ENCODE measurements around the gene EFCAB14. TPM values are rescaled to one million over a fixed set of nuclear protein-coding genes. Genes with fewer than 3 reads are reported as not detected.
"Not testable (repeated sequence)": the region's sequence is repeated elsewhere in the genome, so short reads cannot be mapped to it uniquely, and the experiment has no call there.

Gene EFCAB14
- total and polyA plus RNA-seq, 7 donors: 36.9 to 72.0 (median 63.1) TPM

- no peaks in the 10 kb centered on the region for H3K9me3 ChIP-seq
- H3K27me3 ChIP-seq: no peaks in the 10 kb centered on the region
- no peak for DNase-seq
- no peak overlapping the region for H3K4me3 ChIP-seq
- peaks cover 0 to 61% (median 22%) of the 10 kb centered on the region in 4 donors for H3K36me3 ChIP-seq
- peaks cover 0 to 17% (median 2%) of the 10 kb centered on the region in 4 donors for H3K4me1 ChIP-seq
- intact Hi-C loops (cut with DNase I): no loop called here
- H3K27ac ChIP-seq: no peak overlapping the region
- WGBS, 2 donors: 86 to 88% methylated on average over 2 of the region's 2 CpGs
- no peak for TF ChIP-seq POLR2AphosphoS5 (IDR thresholded peaks at IDR 0.05)
- no peak for TF ChIP-seq EP300 (IDR thresholded peaks at IDR 0.05)
- TF ChIP-seq, protein P1, sequence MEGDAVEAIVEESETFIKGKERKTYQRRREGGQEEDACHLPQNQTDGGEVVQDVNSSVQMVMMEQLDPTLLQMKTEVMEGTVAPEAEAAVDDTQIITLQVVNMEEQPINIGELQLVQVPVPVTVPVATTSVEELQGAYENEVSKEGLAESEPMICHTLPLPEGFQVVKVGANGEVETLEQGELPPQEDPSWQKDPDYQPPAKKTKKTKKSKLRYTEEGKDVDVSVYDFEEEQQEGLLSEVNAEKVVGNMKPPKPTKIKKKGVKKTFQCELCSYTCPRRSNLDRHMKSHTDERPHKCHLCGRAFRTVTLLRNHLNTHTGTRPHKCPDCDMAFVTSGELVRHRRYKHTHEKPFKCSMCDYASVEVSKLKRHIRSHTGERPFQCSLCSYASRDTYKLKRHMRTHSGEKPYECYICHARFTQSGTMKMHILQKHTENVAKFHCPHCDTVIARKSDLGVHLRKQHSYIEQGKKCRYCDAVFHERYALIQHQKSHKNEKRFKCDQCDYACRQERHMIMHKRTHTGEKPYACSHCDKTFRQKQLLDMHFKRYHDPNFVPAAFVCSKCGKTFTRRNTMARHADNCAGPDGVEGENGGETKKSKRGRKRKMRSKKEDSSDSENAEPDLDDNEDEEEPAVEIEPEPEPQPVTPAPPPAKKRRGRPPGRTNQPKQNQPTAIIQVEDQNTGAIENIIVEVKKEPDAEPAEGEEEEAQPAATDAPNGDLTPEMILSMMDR (IDR thresholded peaks at IDR 0.05): no peak
These were observed 59.5 kb downstream of the EFCAB14 start for GRCh38 chr1:46659307-46659870.

GRCh38 chr1:46657775-46658174 is 61.1 kb downstream of the EFCAB14 start:
- Histone ChIP-seq H3K9me3 (no peaks in the 10 kb centered on the region), H3K27ac (no peak overlapping the region), H3K27me3 (no peaks in the 10 kb centered on the region), H3K36me3 (peaks cover 0 to 51% (median 16%) of the 10 kb centered on the region in 4 donors), H3K4me1 (peaks cover 0 to 29% (median 9%) of the 10 kb centered on the region in 4 donors), H3K4me3 (no peak overlapping the region)
- no peak for DNase-seq
- TF ChIP-seq, protein P1 (IDR thresholded peaks at IDR 0.05): no peak
- no peak for TF ChIP-seq EP300 (IDR thresholded peaks at IDR 0.05)
- intact Hi-C loops (cut with DNase I): no loop called here
- 65 to 85% methylated on average over 1 of the region's 1 CpG for WGBS, 2 donors

DNA sequence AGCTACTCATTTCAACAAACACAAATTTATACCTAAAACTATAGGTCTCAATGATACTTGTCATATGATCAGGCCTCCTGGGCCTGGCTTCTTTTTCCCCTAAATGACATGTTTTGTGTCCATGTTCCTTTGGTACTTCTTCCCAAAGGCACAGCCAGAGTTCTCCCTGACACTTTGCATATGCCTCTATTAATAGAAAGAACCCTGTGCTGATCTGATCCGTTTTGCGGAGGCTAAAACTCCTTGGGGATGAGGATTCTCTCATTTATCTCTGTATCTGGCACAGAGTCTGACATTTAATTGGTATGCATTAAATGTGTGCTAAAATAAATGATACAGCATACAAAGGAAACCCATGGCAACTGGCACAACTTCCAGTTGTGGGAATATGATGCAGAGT is 62.3 kb downstream of the EFCAB14 start:
- Histone ChIP-seq H3K27ac (peak overlapping the region in 2 of 4 donors; percentile 21 to 24), H3K9me3 (no peaks in the 10 kb centered on the region), H3K4me3 (no peak overlapping the region), H3K27me3 (no peaks in the 10 kb centered on the region), H3K4me1 (peaks cover 0 to 33% (median 9%) of the 10 kb centered on the region in 4 donors), H3K36me3 (peaks cover 0 to 52% (median 16%) of the 10 kb centered on the region in 4 donors)
- no peak for TF ChIP-seq POLR2A (IDR thresholded peaks at IDR 0.05)
- DNase-seq: no peak
- intact Hi-C loops (cut with DNase I): no loop called here
- WGBS, 2 donors: 89 to 96% methylated on average over 2 of the region's 2 CpGs

- Histone ChIP-seq H3K27me3 (no peaks in the 10 kb centered on the region), H3K4me3 (no peak overlapping the region), H3K9me3 (no peaks in the 10 kb centered on the region), H3K36me3 (peaks cover 0 to 45% (median 16%) of the 10 kb centered on the region in 4 donors), H3K4me1 (peaks cover 0 to 33% (median 9%) of the 10 kb centered on the region in 4 donors), H3K27ac (no peak overlapping the region)
- intact Hi-C loops (cut with DNase I): no loop called here
- TF ChIP-seq POLR2A (IDR thresholded peaks at IDR 0.05) (no peak), EP300 (IDR thresholded peaks at IDR 0.05) (no peak), POLR2AphosphoS5 (IDR thresholded peaks at IDR 0.05) (no peak)
- TF ChIP-seq, protein P1 (IDR thresholded peaks at IDR 0.05): no peak
- no peak for DNase-seq
These were observed 63.1 kb downstream of the EFCAB14 start for GRCh38 chr1:46655848-46656247.

- H3K27me3 ChIP-seq; H3K9me3 ChIP-seq; intact Hi-C loops (cut with DNase I); DNase-seq; H3K4me3 ChIP-seq: not testable (repeated sequence)
- peak overlapping the region in 3 of 4 donors; percentile 69 to 73 (median 73) for H3K27ac ChIP-seq
- 97% methylated on average over 2 of the region's 2 CpGs for WGBS, 2 donors
- H3K4me1 ChIP-seq: peaks cover 0 to 33% (median 9%) of the 10 kb centered on the region in 4 donors
- H3K36me3 ChIP-seq: peaks cover 3 to 54% (median 18%) of the 10 kb centered on the region in 4 donors
These were observed 64.2 kb downstream of the EFCAB14 start for GRCh38 chr1:46654698-46655097.

DNA sequence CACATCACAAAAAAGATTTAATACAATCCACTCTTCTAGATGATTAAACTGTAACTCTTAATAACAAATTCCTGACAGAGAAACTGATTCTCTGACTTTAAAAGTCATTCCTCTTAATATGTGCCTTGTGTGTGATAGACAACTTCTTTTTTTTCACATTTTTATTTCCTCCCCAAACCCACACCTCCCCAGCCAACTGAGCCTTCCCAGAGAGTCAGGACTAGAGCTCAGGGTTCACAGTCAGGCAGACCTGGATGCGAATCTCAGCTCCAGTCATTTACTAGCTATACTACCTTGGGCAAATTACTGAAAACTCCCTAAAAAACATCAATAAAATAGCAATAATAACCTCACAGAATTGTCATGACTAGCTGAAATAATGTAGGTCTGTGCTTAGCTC is 64.9 kb downstream of the EFCAB14 start:
- TF ChIP-seq POLR2A (IDR thresholded peaks at IDR 0.05) (no peak), EP300 (IDR thresholded peaks at IDR 0.05) (no peak), POLR2AphosphoS5 (IDR thresholded peaks at IDR 0.05) (no peak)
- TF ChIP-seq, protein P1 (IDR thresholded peaks at IDR 0.05): no peak
- H3K27ac ChIP-seq: peak overlapping the region; percentile 67 to 73 (median 71)

More for the DNA sequence above, 64.9 kb downstream of the EFCAB14 start:
- H3K9me3 ChIP-seq: peaks cover 0 to 5% (median 0%) of the 10 kb centered on the region in 4 donors
- H3K27me3 ChIP-seq: no peaks in the 10 kb centered on the region
- DNase-seq: no peak
- intact Hi-C loops (cut with DNase I): no loop called here
- H3K4me1 ChIP-seq: peaks cover 0 to 33% (median 9%) of the 10 kb centered on the region in 4 donors
- H3K36me3 ChIP-seq: peaks cover 9 to 54% (median 20%) of the 10 kb centered on the region in 4 donors
- H3K4me3 ChIP-seq: peak overlapping the region; percentile 11 to 24 (median 22)
- 16 to 74% methylated on average over 1 of the region's 1 CpG for WGBS, 2 donors

All from sigmoid colon (tissue), 7 donors.